SU-DHL-6 (cell line): ENCODE data around the gene SPNS2.

ENCODE experiments used
- H2AFZ ChIP-seq: fragments of 200-600 bp; sonication (generic); 2 replicates; pipeline ENCODE4 v1.6.1; 2014; ENCODE audit warnings: low read depth, mild to moderate bottlenecking, moderate library complexity, mixed read lengths, antibody characterized with exemption, low read length; ENCODE audit not compliant: severe bottlenecking
- H3F3A ChIP-seq: fragments of 200-600 bp; shearing (Covaris generic); 2 replicates; pipeline ENCODE4 v1.6.0; 2016; ENCODE audit warnings: antibody characterized with exemption, mild to moderate bottlenecking; ENCODE audit not compliant: insufficient read depth
- H3K27ac ChIP-seq: fragments of 200-600 bp; sonication (generic); 2 replicates; pipeline ENCODE4 v1.5.1; 2016; ENCODE audit warnings: low read depth, mild to moderate bottlenecking, low read length, moderate library complexity, mixed read lengths
- H3K27me3 ChIP-seq: fragments of 200-600 bp; sonication (generic), shearing (Covaris generic); 2 replicates; pipeline ENCODE4 v1.6.0; 2014; ENCODE audit warnings: mild to moderate bottlenecking, low read length
- H3K36me3 ChIP-seq: fragments of 200-600 bp; sonication (generic); 2 replicates; pipeline ENCODE4 v1.6.1; 2014; ENCODE audit warnings: mild to moderate bottlenecking, low read length, mixed read lengths
- H3K4me2 ChIP-seq: fragments of 300-600, 200-600 bp; shearing (Covaris generic), sonication (generic); 2 replicates; pipeline ENCODE4 v1.6.0; 2014; ENCODE audit warnings: low read length, low read depth, mild to moderate bottlenecking; ENCODE audit not compliant: poor library complexity, severe bottlenecking
- H3K4me3 ChIP-seq: fragments of 200-600 bp; sonication (generic); 2 replicates; pipeline ENCODE4 v1.5.1; 2014; ENCODE audit warnings: antibody characterized with exemption, low read length, mild to moderate bottlenecking, mixed read lengths; ENCODE audit not compliant: insufficient read depth, poor library complexity, severe bottlenecking
- H3K79me2 ChIP-seq: fragments of 200-600 bp; sonication (generic); 2 replicates; pipeline ENCODE4 v1.6.1; 2014; ENCODE audit warnings: mild to moderate bottlenecking, low read length, moderate library complexity; ENCODE audit not compliant: insufficient read depth
- H3K9ac ChIP-seq: fragments of 200-600 bp; sonication (generic); 2 replicates; pipeline ENCODE4 v1.7.0; 2014; ENCODE audit warnings: mild to moderate bottlenecking, low read length
- H3K9me2 ChIP-seq: fragments of 200-600 bp; sonication (generic); replicated peaks from 2 replicates; pipeline ENCODE4 v1.6.1; 2014; ENCODE audit warnings: low read length; ENCODE audit not compliant: insufficient read depth
- H3K9me3 ChIP-seq: fragments of 200-600 bp; sonication (generic); 2 replicates; pipeline ENCODE4 v1.6.1; 2014; ENCODE audit warnings: low read length, mixed read lengths; ENCODE audit not compliant: insufficient read depth
- H4K20me1 ChIP-seq: fragments of 200-600 bp; sonication (generic); 2 replicates; pipeline ENCODE4 v1.6.1; 2014; ENCODE audit warnings: low read depth, mild to moderate bottlenecking, antibody characterized with exemption, low read length, moderate library complexity, mixed read lengths
- CTCF ChIP-seq: fragments of 200-600 bp; sonication (generic); IDR thresholded peaks from one replicate; pipeline ENCODE4 v1.5.1; 2017; ENCODE audit warnings: antibody characterized with exemption, mild to moderate bottlenecking, low read length, moderate library complexity; ENCODE audit not compliant: insufficient read depth, poor library complexity, severe bottlenecking
- EZH2phosphoT487 ChIP-seq: fragments of 200-600 bp; sonication (generic), shearing (Covaris generic); conservative IDR thresholded peaks from 2 replicates; pipeline ENCODE4 v1.6.1; 2018; ENCODE audit warnings: mild to moderate bottlenecking, antibody characterized with exemption, low read length, moderate library complexity, mixed read lengths

Gene SPNS2

GRCh38 chr17:4465786-4466185 lies 32.9 kb upstream of the SPNS2 start:
- Histone ChIP-seq H3K9ac (no peak overlapping the region), H3K9me3 (no peaks in the 10 kb centered on the region), H4K20me1 (no peaks in the 10 kb centered on the region), H3K4me3 (no peak overlapping the region), H3K9me2 (no peaks in the 10 kb centered on the region), H3K27me3 (no peaks in the 10 kb centered on the region), H3K4me2 (no peak overlapping the region), H3K27ac (no peak overlapping the region), H3K36me3 (no peaks in the 10 kb centered on the region), H3F3A (no peaks in the 10 kb centered on the region), H3K79me2 (no peaks in the 10 kb centered on the region), H2AFZ (no peak overlapping the region)
- TF ChIP-seq CTCF (no peak), EZH2phosphoT487 (no peak)

GRCh38 chr17:4467287-4467686 lies 31.4 kb upstream of the SPNS2 start:
- no peaks in the 10 kb centered on the region for H3K9me3 ChIP-seq
- no peak for TF ChIP-seq CTCF
- no peak for TF ChIP-seq EZH2phosphoT487
- no peaks in the 10 kb centered on the region for H4K20me1 ChIP-seq
- H3K27me3 ChIP-seq = no peaks in the 10 kb centered on the region
- H3K9ac ChIP-seq = no peak overlapping the region
- H3K27ac ChIP-seq = no peak overlapping the region
- H3K36me3 ChIP-seq = no peaks in the 10 kb centered on the region
- no peaks in the 10 kb centered on the region for H3F3A ChIP-seq
- H3K9me2 ChIP-seq = no peaks in the 10 kb centered on the region
- H3K4me2 ChIP-seq = no peak overlapping the region
- H3K79me2 ChIP-seq = no peaks in the 10 kb centered on the region
- H2AFZ ChIP-seq = no peak overlapping the region
- H3K4me3 ChIP-seq = no peak overlapping the region

GRCh38 chr17:4469552-4469951 lies 29.1 kb upstream of the SPNS2 start:
- H3K9ac ChIP-seq = no peak overlapping the region
- H3K4me3 ChIP-seq = no peak overlapping the region

More at GRCh38 chr17:4469552-4469951, 29.1 kb upstream of the SPNS2 start:
- H3K4me2 ChIP-seq = no peak overlapping the region
- H3K27me3 ChIP-seq = no peaks in the 10 kb centered on the region
- no peaks in the 10 kb centered on the region for H3F3A ChIP-seq
- H3K27ac ChIP-seq = no peak overlapping the region
- H3K9me2 ChIP-seq = no peaks in the 10 kb centered on the region
- no peaks in the 10 kb centered on the region for H3K79me2 ChIP-seq
- no peak overlapping the region for H2AFZ ChIP-seq
- H4K20me1 ChIP-seq = no peaks in the 10 kb centered on the region
- no peaks in the 10 kb centered on the region for H3K36me3 ChIP-seq
- H3K9me3 ChIP-seq = no peaks in the 10 kb centered on the region
- no peak for TF ChIP-seq CTCF
- no peak for TF ChIP-seq EZH2phosphoT487
